Measurements from ENCODE around the gene DHX35.
"Not testable (repeated sequence)": the region's sequence is repeated elsewhere in the genome, so short reads cannot be mapped to it uniquely, and the experiment has no call there.

Gene DHX35

DNA sequence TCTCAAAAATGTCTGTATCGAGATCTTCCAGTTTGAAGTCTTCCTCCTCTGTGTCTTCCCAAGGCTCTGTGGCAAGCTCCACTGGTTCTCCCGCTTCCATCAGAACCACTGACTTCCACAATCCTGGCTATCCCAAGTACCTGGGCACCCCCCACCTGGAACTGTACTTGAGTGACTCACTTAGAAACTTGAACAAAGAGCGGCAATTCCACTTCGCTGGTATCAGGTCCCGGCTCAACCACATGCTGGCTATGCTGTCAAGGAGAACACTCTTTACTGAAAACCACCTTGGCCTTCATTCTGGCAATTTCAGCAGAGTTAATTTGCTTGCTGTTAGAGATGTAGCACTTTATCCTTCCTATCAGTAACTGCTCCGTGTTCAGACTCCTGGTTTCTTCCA is 10.0 kb upstream of the DHX35 start:
- DNase-seq (ENCODE audit: low read depth), result no peak
- no peak overlapping the region for H3K4me3 ChIP-seq (ENCODE audit: low read length)
- TF ChIP-seq, protein P1, sequence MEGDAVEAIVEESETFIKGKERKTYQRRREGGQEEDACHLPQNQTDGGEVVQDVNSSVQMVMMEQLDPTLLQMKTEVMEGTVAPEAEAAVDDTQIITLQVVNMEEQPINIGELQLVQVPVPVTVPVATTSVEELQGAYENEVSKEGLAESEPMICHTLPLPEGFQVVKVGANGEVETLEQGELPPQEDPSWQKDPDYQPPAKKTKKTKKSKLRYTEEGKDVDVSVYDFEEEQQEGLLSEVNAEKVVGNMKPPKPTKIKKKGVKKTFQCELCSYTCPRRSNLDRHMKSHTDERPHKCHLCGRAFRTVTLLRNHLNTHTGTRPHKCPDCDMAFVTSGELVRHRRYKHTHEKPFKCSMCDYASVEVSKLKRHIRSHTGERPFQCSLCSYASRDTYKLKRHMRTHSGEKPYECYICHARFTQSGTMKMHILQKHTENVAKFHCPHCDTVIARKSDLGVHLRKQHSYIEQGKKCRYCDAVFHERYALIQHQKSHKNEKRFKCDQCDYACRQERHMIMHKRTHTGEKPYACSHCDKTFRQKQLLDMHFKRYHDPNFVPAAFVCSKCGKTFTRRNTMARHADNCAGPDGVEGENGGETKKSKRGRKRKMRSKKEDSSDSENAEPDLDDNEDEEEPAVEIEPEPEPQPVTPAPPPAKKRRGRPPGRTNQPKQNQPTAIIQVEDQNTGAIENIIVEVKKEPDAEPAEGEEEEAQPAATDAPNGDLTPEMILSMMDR (conservative IDR thresholded peaks at IDR 0.05; ENCODE audit: low read depth, low read length), result no peak

DNA sequence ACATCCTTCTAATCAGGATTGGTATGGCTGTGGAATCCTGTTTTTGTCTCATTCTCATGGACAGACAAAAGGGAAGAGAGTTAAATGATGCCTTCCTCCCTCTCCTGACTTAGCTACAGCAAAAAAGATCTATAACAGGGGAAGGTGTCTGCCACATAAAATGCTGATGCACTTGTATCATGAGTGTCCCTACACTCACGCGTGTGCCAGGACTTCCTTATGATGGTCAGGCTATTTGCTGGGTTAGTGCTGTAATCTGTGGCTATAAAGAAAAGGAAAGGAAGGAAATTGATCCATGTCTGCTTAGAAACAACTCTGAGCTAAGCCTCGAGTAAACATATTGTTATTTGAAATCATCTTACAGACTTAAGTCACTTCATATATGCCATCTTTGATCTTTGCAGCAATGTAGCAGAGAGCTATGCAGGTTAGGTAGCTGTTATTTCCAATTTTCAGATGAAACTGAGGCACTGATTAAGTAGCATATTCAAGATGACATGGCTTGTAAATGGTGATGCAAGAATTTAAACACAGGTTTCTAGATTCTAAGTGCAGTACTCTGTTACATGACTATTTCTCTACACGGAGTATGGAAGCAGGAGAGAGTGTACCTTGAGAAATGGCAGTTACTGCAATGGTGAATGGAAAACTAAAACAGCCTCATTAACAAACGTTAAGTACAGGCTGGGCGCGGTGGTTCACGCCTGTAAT is 8.4 kb upstream of the DHX35 start:
- no peak overlapping the region for H3K4me3 ChIP-seq (ENCODE audit: low read length)
- TF ChIP-seq, protein P1 (conservative IDR thresholded peaks at IDR 0.05; ENCODE audit: low read depth, low read length), result no peak
- no peak for DNase-seq (ENCODE audit: low read depth)

DNA sequence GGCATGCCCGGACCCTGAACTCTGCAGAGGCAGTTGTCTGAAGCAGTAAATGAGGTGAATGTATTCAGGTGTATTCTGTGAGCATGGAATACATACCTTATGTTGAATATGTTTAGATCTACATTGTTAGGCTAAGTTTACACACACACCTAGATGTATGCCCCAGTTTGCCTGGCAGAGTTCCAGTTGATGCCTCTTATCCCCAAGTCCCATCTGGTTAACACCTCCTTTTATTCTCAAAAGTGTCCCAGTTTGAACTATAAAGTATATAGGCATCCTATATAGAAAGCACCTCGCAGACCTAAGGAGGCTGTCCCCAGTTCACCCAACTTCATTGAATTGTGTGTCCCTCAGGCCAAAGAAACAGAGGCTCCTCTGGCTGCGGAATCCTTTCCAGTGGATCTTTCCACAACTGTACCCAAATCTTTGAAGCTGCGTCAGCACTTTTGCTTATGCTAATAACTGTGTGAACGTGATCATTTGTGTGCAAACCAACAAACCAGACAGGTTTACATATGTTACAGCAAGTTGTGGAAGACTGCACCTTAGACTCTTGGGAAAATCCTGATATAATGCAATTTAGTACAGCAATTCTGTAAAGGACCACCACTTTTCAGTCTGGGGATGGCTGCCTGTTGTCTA is 4.8 kb upstream of the DHX35 start:
- H3K4me3 ChIP-seq (ENCODE audit: low read length), result no peak overlapping the region
- DNase-seq (ENCODE audit: low read depth), result no peak
- TF ChIP-seq, protein P1 (conservative IDR thresholded peaks at IDR 0.05; ENCODE audit: low read depth, low read length), result no peak

DNA sequence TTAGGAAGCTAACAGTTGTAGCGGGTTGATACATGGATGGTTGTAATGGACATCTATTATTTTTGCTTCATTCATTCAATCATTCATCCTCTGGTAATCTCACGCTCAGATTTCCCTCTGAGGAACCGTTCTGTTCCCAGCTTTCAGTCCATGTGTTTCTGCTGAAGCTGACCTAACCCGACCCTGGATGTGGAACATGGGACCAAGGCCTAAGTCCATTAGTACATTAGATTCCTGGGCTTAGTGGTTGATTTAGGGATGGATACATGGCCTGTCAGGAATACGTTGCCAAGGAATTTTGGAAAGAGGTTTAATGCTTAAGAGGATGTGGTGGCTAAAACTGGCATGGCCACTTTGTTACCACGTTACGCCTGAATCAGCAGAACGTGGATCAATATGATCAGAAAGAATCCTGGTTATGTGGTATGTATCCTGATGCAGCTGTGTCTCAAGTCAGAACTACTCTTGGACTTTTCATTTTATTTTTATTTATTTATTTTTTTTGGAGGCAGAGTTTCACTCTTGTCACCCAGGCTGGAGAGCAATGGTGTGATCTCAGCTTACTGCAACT is 4.1 kb upstream of the DHX35 start:
- DNase-seq (ENCODE audit: low read depth), result no peak
- no peak overlapping the region for H3K4me3 ChIP-seq (ENCODE audit: low read length)
- TF ChIP-seq, protein P1 (conservative IDR thresholded peaks at IDR 0.05; ENCODE audit: low read depth, low read length), result no peak

DNA sequence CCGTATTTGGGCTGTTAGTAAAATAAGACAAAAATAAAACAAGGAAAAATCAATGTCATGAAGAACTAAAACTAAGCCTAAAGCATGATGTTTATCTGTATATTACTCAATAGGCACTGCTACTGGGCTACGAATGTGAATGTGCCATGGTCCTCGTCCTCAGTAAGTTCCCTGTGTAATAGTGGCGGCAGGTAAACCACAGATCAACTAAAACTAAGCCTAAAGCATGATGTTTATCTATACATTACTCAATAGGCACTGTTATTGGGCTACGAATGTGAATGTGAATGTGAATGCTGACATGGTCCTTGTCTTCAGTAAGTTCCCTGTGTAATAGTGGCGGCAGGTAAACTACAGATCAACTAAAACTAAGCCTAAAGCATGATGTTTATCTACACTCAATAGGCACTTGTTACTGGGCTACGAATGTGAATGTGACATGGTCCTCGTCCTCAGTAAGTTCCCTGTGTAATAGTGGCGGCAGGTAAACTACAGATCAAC is 1.9 kb upstream of the DHX35 start:
- not testable (repeated sequence) for H3K4me3 ChIP-seq (ENCODE audit: low read length); DNase-seq (ENCODE audit: low read depth)

DNA sequence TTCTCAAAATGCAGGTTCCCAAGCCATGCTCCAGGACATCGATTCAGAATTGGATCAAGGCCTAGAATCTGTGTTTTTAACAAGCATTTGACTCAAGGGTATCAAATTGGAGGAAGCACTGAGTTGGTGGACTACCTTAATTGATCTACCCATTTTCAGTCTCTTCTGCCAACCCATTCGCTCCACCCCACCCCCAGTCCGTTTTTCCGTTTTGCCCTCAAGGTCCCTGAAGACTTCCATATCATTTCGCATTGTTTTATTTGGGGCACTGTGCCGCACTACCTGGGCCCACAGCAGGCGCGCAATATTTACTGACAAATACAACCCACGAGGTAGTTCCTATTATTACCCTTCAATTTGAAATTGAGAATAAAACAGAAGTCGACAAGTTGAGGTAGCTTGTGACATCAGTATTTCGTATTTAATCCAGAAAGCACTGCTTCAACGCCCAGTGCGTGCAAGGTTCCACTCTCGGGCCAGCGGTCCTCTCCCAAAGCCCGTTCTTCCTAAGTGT is 557 bp upstream of the DHX35 start:
- H3K4me3 ChIP-seq (ENCODE audit: low read length), result peak overlapping the region; percentile 95
- DNase-seq (ENCODE audit: low read depth), result no peak
- TF ChIP-seq, protein P1 (conservative IDR thresholded peaks at IDR 0.05; ENCODE audit: low read depth, low read length), result no peak

DNA sequence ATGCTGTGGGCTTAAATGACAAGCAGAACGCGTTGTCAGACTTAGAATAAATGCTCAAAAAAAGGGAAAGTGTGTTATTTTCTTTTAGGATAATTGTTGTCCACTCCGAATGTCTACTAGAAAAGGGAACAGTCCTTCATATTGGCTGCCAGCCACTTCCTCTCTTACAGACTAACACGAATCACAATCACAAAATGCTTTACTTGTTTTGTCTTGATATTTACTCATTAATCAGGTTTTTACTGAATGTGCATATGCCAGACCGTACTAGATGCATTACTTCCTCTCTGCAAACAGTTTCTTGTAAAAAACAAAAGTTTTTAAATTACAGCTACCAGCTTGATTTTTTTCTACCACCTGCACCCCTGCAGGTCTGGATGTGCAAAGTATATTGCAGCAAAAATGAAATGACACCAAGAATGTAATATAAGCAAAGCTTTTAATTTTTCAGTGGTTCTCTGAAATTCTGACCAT is 821 bp downstream of the DHX35 start:
- no peak for DNase-seq (ENCODE audit: low read depth)
- peak overlapping the region; percentile 95 for H3K4me3 ChIP-seq (ENCODE audit: low read length)
- TF ChIP-seq, protein P1 (conservative IDR thresholded peaks at IDR 0.05; ENCODE audit: low read depth, low read length), result no peak
